Cardiac fibroblast (primary cell): ENCODE data around the gene USH1G.
A peak's percentile ranks its signal among the peaks of the same experiment; 100 is the strongest.

ENCODE experiments used
- DNase-seq, 2 donors: peaks; one replicate each; pipeline versions ENCODE4 v3.0.0 to v3.0.0-alpha.2; 2010; ENCODE audit warnings: low read depth in 2 of 2
- H3K4me3 ChIP-seq, 2 donors: replicated peaks in 1 of 2; 1 replicate in 1 of 2; 2 replicates in 1 of 2; pipeline ENCODE4 v1.5.1; 2011; ENCODE audit warnings: low read depth in 2 of 2, low read length in 2 of 2, mild to moderate bottlenecking in 2 of 2, moderate library complexity in 1 of 2
- CTCF ChIP-seq: IDR thresholded peaks from one replicate; pipeline ENCODE4 v1.5.1; 2011; ENCODE audit warnings: low read depth, mild to moderate bottlenecking, low read length, inconsistent platforms

Gene USH1G

GRCh38 chr17:74959826-74960515 lies 36.9 kb upstream of the USH1G start:
- DNase-seq = peak in 1 of 2 donors; percentile 19
- TF ChIP-seq CTCF = no peak
- H3K4me3 ChIP-seq = no peak overlapping the region

GRCh38 chr17:74957935-74958740 lies 35.1 kb upstream of the USH1G start:
- TF ChIP-seq CTCF = peak; percentile 96
- H3K4me3 ChIP-seq = no peak overlapping the region
- DNase-seq = peak; percentile 57 to 63

GRCh38 chr17:74956093-74956492 lies 33.0 kb upstream of the USH1G start:
- no peak for TF ChIP-seq CTCF
- H3K4me3 ChIP-seq = no peak overlapping the region
- DNase-seq = no peak

- no peak overlapping the region for H3K4me3 ChIP-seq
- no peak for TF ChIP-seq CTCF
- DNase-seq = no peak
These were observed 31.8 kb upstream of the USH1G start for GRCh38 chr17:74954665-74955421.

GRCh38 chr17:74954115-74954514 lies 31.1 kb upstream of the USH1G start:
- DNase-seq = no peak
- no peak overlapping the region for H3K4me3 ChIP-seq
- no peak for TF ChIP-seq CTCF

- H3K4me3 ChIP-seq = no peak overlapping the region
- DNase-seq = no peak
- TF ChIP-seq CTCF = no peak
These were observed 30.2 kb upstream of the USH1G start for GRCh38 chr17:74953134-74953687.
